ENCODE results near the gene RRP15. TPM values are rescaled to one million over a fixed set of nuclear protein-coding genes. Genes with fewer than 3 reads are reported as not detected.

RRP15 gene
- total RNA-seq, 1 donor from 2014 or later = 50.1 TPM

DNA sequence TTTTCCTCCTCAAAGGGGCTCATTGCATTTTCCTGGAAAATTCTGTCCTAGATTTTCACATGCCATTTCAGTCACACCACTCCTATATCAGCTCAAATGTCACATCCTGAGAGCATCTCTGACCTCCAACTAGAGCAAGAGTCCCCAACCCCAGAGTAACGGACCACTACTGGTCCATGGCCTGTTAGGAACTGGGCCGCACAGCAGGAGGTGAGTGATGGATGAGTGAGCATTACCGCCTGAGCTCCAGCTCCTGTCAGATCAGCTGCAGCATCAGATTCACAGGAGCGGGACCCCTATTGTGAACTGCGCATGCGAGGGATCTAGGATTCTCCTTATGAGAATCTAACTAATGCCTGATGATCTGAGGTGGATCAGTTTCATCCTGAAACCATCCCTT, 12.7 kb upstream of the RRP15 start:
- H3K4me3 Mint-ChIP-seq = no peak overlapping the region

GRCh38 chr1:218273762-218274479, 11.2 kb upstream of the RRP15 start:
- Mint-ChIP-seq H3K27ac (no peak overlapping the region), H3K9me3 (no peaks in the 10 kb centered on the region), H3K36me3 (ENCODE audit: low read depth) (no peaks in the 10 kb centered on the region), H3K4me1 (ENCODE audit: low read depth) (no peaks in the 10 kb centered on the region), H3K4me3 (no peak overlapping the region), H3K27me3 (ENCODE audit: insufficient read depth) (peaks cover 11% of the 10 kb centered on the region)
- intact Hi-C loops (cut with micrococcal nuclease) = no loop called here
- DNase-seq (ENCODE audit: low spot score) = no peak

More for the DNA sequence above, 12.7 kb upstream of the RRP15 start:
- Mint-ChIP-seq H3K4me1 (ENCODE audit: low read depth) (no peaks in the 10 kb centered on the region), H3K9me3 (no peaks in the 10 kb centered on the region), H3K27ac (no peak overlapping the region), H3K27me3 (ENCODE audit: insufficient read depth) (peaks cover 7% of the 10 kb centered on the region), H3K36me3 (ENCODE audit: low read depth) (no peaks in the 10 kb centered on the region)
- intact Hi-C loops (cut with micrococcal nuclease) = no loop called here
- no peak for DNase-seq (ENCODE audit: low spot score)

- Mint-ChIP-seq H3K9me3 (no peaks in the 10 kb centered on the region), H3K4me3 (no peak overlapping the region), H3K4me1 (ENCODE audit: low read depth) (no peaks in the 10 kb centered on the region), H3K27ac (no peak overlapping the region), H3K36me3 (ENCODE audit: low read depth) (no peaks in the 10 kb centered on the region), H3K27me3 (ENCODE audit: insufficient read depth) (peaks cover 11% of the 10 kb centered on the region)
- intact Hi-C loops (cut with micrococcal nuclease) = no loop called here
- DNase-seq (ENCODE audit: low spot score) = no peak
Measured at GRCh38 chr1:218274511-218274910, 10.6 kb upstream of the RRP15 start.

- Mint-ChIP-seq H3K27me3 (ENCODE audit: insufficient read depth) (peaks cover 9% of the 10 kb centered on the region), H3K4me1 (ENCODE audit: low read depth) (no peaks in the 10 kb centered on the region), H3K4me3 (no peak overlapping the region), H3K36me3 (ENCODE audit: low read depth) (no peaks in the 10 kb centered on the region), H3K9me3 (no peaks in the 10 kb centered on the region), H3K27ac (no peak overlapping the region)
- intact Hi-C loops (cut with micrococcal nuclease) = no loop called here
- DNase-seq (ENCODE audit: low spot score) = no peak
Measured at GRCh38 chr1:218275823-218276222, 9.3 kb upstream of the RRP15 start.

DNA sequence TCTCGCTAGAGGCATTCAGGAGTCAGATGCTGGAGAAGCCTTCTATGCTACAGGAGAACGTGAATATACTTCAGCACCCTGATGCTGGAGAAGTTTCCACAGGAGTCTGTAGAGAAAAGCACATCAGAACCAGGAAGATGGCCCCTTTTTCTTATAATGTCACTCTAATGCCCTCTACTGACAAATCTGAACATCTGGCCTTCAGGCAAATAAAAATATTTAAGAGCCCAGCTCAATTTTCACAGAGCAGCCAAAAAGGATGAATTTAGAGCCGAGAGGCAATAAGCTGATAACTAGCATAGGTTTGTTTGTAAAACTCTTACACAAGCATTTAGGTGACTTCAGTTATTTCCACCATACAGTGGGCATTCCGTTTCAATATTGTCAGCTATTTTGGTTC, 3.8 kb upstream of the RRP15 start:
- intact Hi-C loops (cut with micrococcal nuclease) = no loop called here
- Mint-ChIP-seq H3K27me3 (ENCODE audit: insufficient read depth) (peaks cover 10% of the 10 kb centered on the region), H3K9me3 (no peaks in the 10 kb centered on the region), H3K36me3 (ENCODE audit: low read depth) (peaks cover 1% of the 10 kb centered on the region), H3K4me3 (no peak overlapping the region), H3K4me1 (ENCODE audit: low read depth) (peaks cover 16% of the 10 kb centered on the region), H3K27ac (no peak overlapping the region)
- DNase-seq (ENCODE audit: low spot score) = no peak

DNA sequence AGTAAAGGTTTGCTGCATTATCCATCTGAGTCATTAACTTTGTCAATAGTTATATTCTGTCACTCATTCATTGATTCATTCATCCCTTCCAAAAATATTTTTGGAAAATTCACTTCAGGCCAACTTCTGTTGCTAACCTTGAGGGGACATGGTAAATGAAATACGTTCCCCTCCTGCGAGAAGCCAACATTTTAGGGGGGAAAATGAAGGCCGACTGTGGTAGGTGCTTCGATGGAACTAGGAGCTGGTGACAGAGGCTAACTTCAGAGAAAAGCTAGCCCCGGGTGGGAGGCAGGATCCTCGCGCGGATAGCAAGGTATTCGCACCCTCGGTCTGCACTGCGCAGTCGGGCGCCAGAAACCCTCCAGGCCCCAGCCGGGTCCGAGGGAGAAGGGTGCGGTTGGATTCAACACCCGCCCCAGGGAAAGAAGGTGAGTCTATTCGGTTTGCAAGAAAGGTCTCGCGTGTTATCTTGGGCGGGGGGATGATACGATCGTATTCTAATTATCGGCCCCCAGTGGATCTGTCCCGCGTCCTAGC, 646 bp upstream of the RRP15 start:
- peaks cover 37% of the 10 kb centered on the region for H3K4me1 Mint-ChIP-seq (ENCODE audit: low read depth)
- intact Hi-C loops (cut with micrococcal nuclease) = loop anchor here (2.0 kb wide), 3 partner anchors 92 to 890 kb away; partner anchors contain the start of genes GPATCH2 and SPATA17

DNA sequence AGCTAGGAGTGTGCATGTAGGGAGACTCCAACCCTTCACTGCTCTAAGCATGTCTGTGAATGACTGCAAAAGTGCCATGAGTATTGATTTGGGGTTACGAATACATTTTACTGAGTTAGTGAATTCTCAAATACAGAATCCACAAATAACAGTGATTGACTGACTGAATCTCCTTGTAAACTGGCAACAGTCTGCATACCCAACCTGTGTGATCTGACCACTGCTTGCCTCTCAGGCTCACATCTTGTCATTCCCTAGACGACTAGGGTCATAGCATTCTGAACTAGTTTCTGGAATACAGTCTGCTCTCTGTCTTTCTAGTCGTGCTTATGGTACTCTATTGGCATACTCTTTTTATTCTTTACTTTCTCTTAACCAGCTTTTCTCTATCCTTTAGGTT, 7.4 kb downstream of the RRP15 start:
- no peaks in the 10 kb centered on the region for H3K9me3 Mint-ChIP-seq
- no peak for DNase-seq (ENCODE audit: low spot score)
- H3K36me3 Mint-ChIP-seq (ENCODE audit: low read depth) = peaks cover 6% of the 10 kb centered on the region
- H3K27me3 Mint-ChIP-seq (ENCODE audit: insufficient read depth) = no peaks in the 10 kb centered on the region
- no peak overlapping the region for H3K4me3 Mint-ChIP-seq
- peaks cover 19% of the 10 kb centered on the region for H3K4me1 Mint-ChIP-seq (ENCODE audit: low read depth)
- H3K27ac Mint-ChIP-seq = no peak overlapping the region
- intact Hi-C loops (cut with micrococcal nuclease) = no loop called here

More for the DNA sequence above, 646 bp upstream of the RRP15 start:
- Mint-ChIP-seq H3K4me3 (peak overlapping the region; percentile 95), H3K27me3 (ENCODE audit: insufficient read depth) (peaks cover 6% of the 10 kb centered on the region), H3K27ac (peak overlapping the region; percentile 98), H3K36me3 (ENCODE audit: low read depth) (peaks cover 1% of the 10 kb centered on the region), H3K9me3 (no peaks in the 10 kb centered on the region)
- no peak for DNase-seq (ENCODE audit: low spot score)

GRCh38 chr1:218294546-218294945, 9.5 kb downstream of the RRP15 start:
- Mint-ChIP-seq H3K36me3 (ENCODE audit: low read depth) (peaks cover 8% of the 10 kb centered on the region), H3K4me3 (no peak overlapping the region), H3K27me3 (ENCODE audit: insufficient read depth) (no peaks in the 10 kb centered on the region), H3K9me3 (no peaks in the 10 kb centered on the region), H3K4me1 (ENCODE audit: low read depth) (peaks cover 5% of the 10 kb centered on the region), H3K27ac (no peak overlapping the region)
- intact Hi-C loops (cut with micrococcal nuclease) = no loop called here
- no peak for DNase-seq (ENCODE audit: low spot score)

GRCh38 chr1:218296162-218296561, 11.1 kb downstream of the RRP15 start:
- H3K27ac Mint-ChIP-seq = no peak overlapping the region
- H3K4me3 Mint-ChIP-seq = no peak overlapping the region

DNA sequence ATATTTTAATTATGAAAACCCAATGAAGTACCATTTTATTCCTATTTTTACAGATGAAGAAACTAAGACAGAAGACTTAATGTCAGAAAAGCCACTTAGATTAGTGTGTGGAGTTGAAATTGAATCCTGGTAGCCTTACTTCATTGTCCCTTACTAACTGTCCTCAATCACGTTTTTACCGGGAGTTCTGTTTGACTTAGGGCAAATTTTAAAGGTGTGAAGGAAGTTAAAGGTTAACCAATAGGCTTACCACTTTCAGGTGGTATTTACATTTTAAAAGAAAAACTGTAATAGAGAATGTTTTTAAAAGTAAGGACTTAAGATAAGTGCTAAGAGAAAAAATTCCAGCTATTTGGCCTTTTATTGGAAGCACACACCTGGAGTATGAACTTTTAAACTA, 12.4 kb downstream of the RRP15 start:
- H3K36me3 Mint-ChIP-seq (ENCODE audit: low read depth) = peaks cover 12% of the 10 kb centered on the region
- intact Hi-C loops (cut with micrococcal nuclease) = no loop called here

More at GRCh38 chr1:218296162-218296561, 11.1 kb downstream of the RRP15 start:
- Mint-ChIP-seq H3K36me3 (ENCODE audit: low read depth) (peaks cover 8% of the 10 kb centered on the region), H3K9me3 (no peaks in the 10 kb centered on the region), H3K4me1 (ENCODE audit: low read depth) (peaks cover 5% of the 10 kb centered on the region), H3K27me3 (ENCODE audit: insufficient read depth) (no peaks in the 10 kb centered on the region)
- DNase-seq (ENCODE audit: low spot score) = no peak
- intact Hi-C loops (cut with micrococcal nuclease) = no loop called here

DNA sequence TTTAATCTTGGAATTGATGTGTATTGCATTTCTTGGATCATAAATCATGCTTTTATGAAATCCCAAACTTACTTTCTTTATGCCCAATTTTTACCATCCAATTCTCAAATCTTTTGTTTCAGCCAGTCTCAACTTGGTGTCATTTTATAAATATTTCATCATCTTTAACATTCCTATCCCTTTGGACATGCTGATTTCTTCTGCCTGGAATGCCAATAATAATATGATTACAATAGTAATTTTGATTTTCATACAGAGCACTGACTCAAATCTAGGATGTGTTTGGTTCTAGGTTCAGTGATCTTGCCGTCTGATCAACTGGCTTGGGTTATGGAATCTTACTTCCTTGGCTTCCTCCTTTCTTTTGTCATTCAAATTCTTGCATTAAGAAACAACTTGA, 12.8 kb downstream of the RRP15 start:
- Mint-ChIP-seq H3K4me1 (ENCODE audit: low read depth) (peaks cover 5% of the 10 kb centered on the region), H3K36me3 (ENCODE audit: low read depth) (peaks cover 12% of the 10 kb centered on the region), H3K9me3 (no peaks in the 10 kb centered on the region), H3K4me3 (no peak overlapping the region), H3K27me3 (ENCODE audit: insufficient read depth) (no peaks in the 10 kb centered on the region), H3K27ac (no peak overlapping the region)
- no peak for DNase-seq (ENCODE audit: low spot score)
- intact Hi-C loops (cut with micrococcal nuclease) = no loop called here

More for the DNA sequence above, 12.4 kb downstream of the RRP15 start:
- no peak for DNase-seq (ENCODE audit: low spot score)
- Mint-ChIP-seq H3K4me1 (ENCODE audit: low read depth) (peaks cover 5% of the 10 kb centered on the region), H3K27me3 (ENCODE audit: insufficient read depth) (no peaks in the 10 kb centered on the region), H3K4me3 (no peak overlapping the region), H3K27ac (no peak overlapping the region), H3K9me3 (no peaks in the 10 kb centered on the region)

DNA sequence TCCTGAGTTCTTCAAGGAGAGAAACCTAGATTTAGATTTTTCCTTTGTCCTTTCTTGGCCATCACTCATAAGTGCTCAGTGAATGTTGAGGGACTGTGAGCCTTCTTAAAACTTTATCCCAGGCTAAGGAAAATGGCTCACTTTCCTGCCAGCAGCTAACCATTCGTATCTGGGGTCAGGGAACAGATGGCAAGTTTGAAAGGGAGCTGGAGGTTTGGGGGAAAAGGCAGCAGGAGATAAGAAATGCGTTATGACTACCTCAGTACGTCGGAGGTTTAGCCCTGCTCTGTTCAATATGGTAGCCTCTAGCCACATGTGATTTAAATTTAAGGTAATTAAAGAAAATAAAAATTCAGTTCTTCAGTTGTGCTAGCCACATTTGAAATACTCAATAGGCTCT, 13.3 kb downstream of the RRP15 start:
- no peak for DNase-seq (ENCODE audit: low spot score)
- peaks cover 12% of the 10 kb centered on the region for H3K36me3 Mint-ChIP-seq (ENCODE audit: low read depth)
- H3K27ac Mint-ChIP-seq = no peak overlapping the region
- intact Hi-C loops (cut with micrococcal nuclease) = no loop called here
- H3K9me3 Mint-ChIP-seq = no peaks in the 10 kb centered on the region
- H3K27me3 Mint-ChIP-seq (ENCODE audit: insufficient read depth) = no peaks in the 10 kb centered on the region
- no peak overlapping the region for H3K4me3 Mint-ChIP-seq
- H3K4me1 Mint-ChIP-seq (ENCODE audit: low read depth) = peaks cover 5% of the 10 kb centered on the region

- Mint-ChIP-seq H3K27ac (no peak overlapping the region), H3K27me3 (ENCODE audit: insufficient read depth) (no peaks in the 10 kb centered on the region), H3K4me3 (no peak overlapping the region), H3K4me1 (ENCODE audit: low read depth) (peaks cover 5% of the 10 kb centered on the region), H3K36me3 (ENCODE audit: low read depth) (peaks cover 10% of the 10 kb centered on the region), H3K9me3 (no peaks in the 10 kb centered on the region)
- no peak for DNase-seq (ENCODE audit: low spot score)
- intact Hi-C loops (cut with micrococcal nuclease) = no loop called here
Measured at GRCh38 chr1:218299416-218299815, 14.3 kb downstream of the RRP15 start.

All from activated T-helper 1 cell treated with anti-CD3 and anti-CD28 coated beads, Interleukin-12 subunit alpha, Interleukin-12 subunit beta, Interleukin-2, Interleukin-4 antibody, amounts not matched to agents 30 ng/mL and 10 ng/mL and 1 ng/mL, durations not matched to agents 14 hours and 24 hours and 36 hours (primary cell).